Skin epidermis (tissue), 12 donors: ENCODE data around the gene SPOCK3.
"Not testable (repeated sequence)": the region's sequence is repeated elsewhere in the genome, so short reads cannot be mapped to it uniquely, and the experiment has no call there.

Experiments
- H3K27ac ChIP-seq, 21 experiments: fragments of 200-600 bp; sonication (generic) in 11 of 21; one replicate each; pipeline ENCODE4 v1.5.0; 2020; ENCODE audit warnings: mild to moderate bottlenecking in 3 of 21, inconsistent platforms in 2 of 21, moderate library complexity in 2 of 21
- H3K4me3 ChIP-seq, 7 experiments: fragments of 200-600 bp; sonication (generic) in 2 of 7; one replicate each; pipeline ENCODE4 v1.5.0; 2020; ENCODE audit warnings: inconsistent platforms in 2 of 7, mild to moderate bottlenecking in 2 of 7, moderate library complexity in 1 of 7

The SPOCK3 gene

GRCh38 chr4:166842795-166843261 lies 391.5 kb downstream of the SPOCK3 start:
- no peak overlapping the region for H3K4me3 ChIP-seq
- no peak overlapping the region for H3K27ac ChIP-seq

- no peak overlapping the region for H3K27ac ChIP-seq
- no peak overlapping the region for H3K4me3 ChIP-seq
These were observed 394.6 kb downstream of the SPOCK3 start for GRCh38 chr4:166839615-166840251.

- Histone ChIP-seq H3K4me3 (no peak overlapping the region), H3K27ac (no peak overlapping the region)
These were observed 395.2 kb downstream of the SPOCK3 start for GRCh38 chr4:166838975-166839614.

- no peak overlapping the region for H3K27ac ChIP-seq
These were observed 397.4 kb downstream of the SPOCK3 start for GRCh38 chr4:166836865-166837264.

GRCh38 chr4:166827629-166828028 lies 406.7 kb downstream of the SPOCK3 start:
- Histone ChIP-seq H3K27ac (no peak overlapping the region), H3K4me3 (no peak overlapping the region)

More at GRCh38 chr4:166836865-166837264, 397.4 kb downstream of the SPOCK3 start:
- no peak overlapping the region for H3K4me3 ChIP-seq

GRCh38 chr4:166827167-166827566 lies 407.1 kb downstream of the SPOCK3 start:
- H3K27ac ChIP-seq = no peak overlapping the region
- no peak overlapping the region for H3K4me3 ChIP-seq

GRCh38 chr4:166823848-166824247 lies 410.4 kb downstream of the SPOCK3 start:
- Histone ChIP-seq H3K27ac (no peak overlapping the region), H3K4me3 (no peak overlapping the region)

GRCh38 chr4:166823126-166823525 lies 411.2 kb downstream of the SPOCK3 start:
- Histone ChIP-seq H3K4me3 (no peak overlapping the region), H3K27ac (no peak overlapping the region)

- H3K4me3 ChIP-seq = no peak overlapping the region
- no peak overlapping the region for H3K27ac ChIP-seq
These were observed 411.9 kb downstream of the SPOCK3 start for GRCh38 chr4:166822386-166822785.

- Histone ChIP-seq H3K4me3 (no peak overlapping the region), H3K27ac (no peak overlapping the region)
These were observed 417.4 kb downstream of the SPOCK3 start for GRCh38 chr4:166816890-166817289.

- no peak overlapping the region for H3K27ac ChIP-seq
- H3K4me3 ChIP-seq = no peak overlapping the region
These were observed 425.9 kb downstream of the SPOCK3 start for GRCh38 chr4:166808380-166808779.

GRCh38 chr4:166802346-166802745 lies 431.9 kb downstream of the SPOCK3 start:
- no peak overlapping the region for H3K27ac ChIP-seq
- H3K4me3 ChIP-seq = no peak overlapping the region

- Histone ChIP-seq H3K4me3 (no peak overlapping the region), H3K27ac (no peak overlapping the region)
These were observed 436.2 kb downstream of the SPOCK3 start for GRCh38 chr4:166798126-166798525.

- no peak overlapping the region for H3K4me3 ChIP-seq
These were observed 456.5 kb downstream of the SPOCK3 start for GRCh38 chr4:166777760-166778159.

GRCh38 chr4:166763018-166763417 lies 471.3 kb downstream of the SPOCK3 start:
- no peak overlapping the region for H3K4me3 ChIP-seq
- H3K27ac ChIP-seq = no peak overlapping the region

More at GRCh38 chr4:166777760-166778159, 456.5 kb downstream of the SPOCK3 start:
- no peak overlapping the region for H3K27ac ChIP-seq

GRCh38 chr4:166741742-166742141 lies 492.6 kb downstream of the SPOCK3 start:
- H3K4me3 ChIP-seq = no peak overlapping the region
- no peak overlapping the region for H3K27ac ChIP-seq

- not testable (repeated sequence) for H3K4me3 ChIP-seq, H3K27ac ChIP-seq
These were observed 495.1 kb downstream of the SPOCK3 start for GRCh38 chr4:166739215-166739614.

- Histone ChIP-seq H3K4me3 (no peak overlapping the region), H3K27ac (no peak overlapping the region)
These were observed 496.9 kb downstream of the SPOCK3 start for GRCh38 chr4:166737430-166737829.

GRCh38 chr4:166735553-166735952 lies 498.7 kb downstream of the SPOCK3 start:
- Histone ChIP-seq H3K27ac (no peak overlapping the region), H3K4me3 (no peak overlapping the region)

- no peak overlapping the region for H3K4me3 ChIP-seq
- no peak overlapping the region for H3K27ac ChIP-seq
These were observed 499.5 kb downstream of the SPOCK3 start for GRCh38 chr4:166734797-166735196.

- Histone ChIP-seq H3K4me3 (no peak overlapping the region), H3K27ac (no peak overlapping the region)
These were observed 500.6 kb downstream of the SPOCK3 start for GRCh38 chr4:166733686-166734085.

- H3K4me3 ChIP-seq = no peak overlapping the region
- no peak overlapping the region for H3K27ac ChIP-seq
These were observed 507.5 kb downstream of the SPOCK3 start for GRCh38 chr4:166726832-166727231.
